Cortex of kidney (tissue), 1 donor: ENCODE measurements around the gene CHRD.

ENCODE experiments used
- DNase-seq: peaks from one replicate; lab custom pipeline; 2025; lab: John Stamatoyannopoulos, UW

Gene CHRD

GRCh38 chr3:184382326-184383032 is 2.6 kb downstream of the CHRD start:
- DNase-seq, result no peak

- DNase-seq, result no peak
Measured at GRCh38 chr3:184383033-184383740, 3.3 kb downstream of the CHRD start.

- no peak for DNase-seq
Measured at GRCh38 chr3:184384342-184384741, 4.5 kb downstream of the CHRD start.

- DNase-seq, result no peak
Measured at GRCh38 chr3:184384856-184385422, 5.1 kb downstream of the CHRD start.

GRCh38 chr3:184386047-184386806 is 6.4 kb downstream of the CHRD start:
- no peak for DNase-seq

GRCh38 chr3:184387174-184387714 is 7.4 kb downstream of the CHRD start:
- DNase-seq, result no peak

- no peak for DNase-seq
Measured at GRCh38 chr3:184388164-184388935, 8.5 kb downstream of the CHRD start.

GRCh38 chr3:184388936-184389230 is 9.0 kb downstream of the CHRD start:
- DNase-seq, result no peak

- DNase-seq, result no peak
Measured at GRCh38 chr3:184389384-184389783, 9.5 kb downstream of the CHRD start.

- no peak for DNase-seq
Measured at GRCh38 chr3:184389935-184390528, 10.2 kb downstream of the CHRD start.

GRCh38 chr3:184391266-184391665 is 11.4 kb downstream of the CHRD start:
- no peak for DNase-seq

- DNase-seq, result no peak
Measured at GRCh38 chr3:184395320-184395660, 15.4 kb downstream of the CHRD start.

- no peak for DNase-seq
Measured at GRCh38 chr3:184399410-184399809, 19.6 kb downstream of the CHRD start.

GRCh38 chr3:184405075-184406030 is 25.5 kb downstream of the CHRD start:
- DNase-seq, result no peak

GRCh38 chr3:184409331-184409926 is 29.6 kb downstream of the CHRD start:
- no peak for DNase-seq

GRCh38 chr3:184409946-184410500 is 30.2 kb downstream of the CHRD start:
- no peak for DNase-seq

- DNase-seq, result no peak
Measured at GRCh38 chr3:184414418-184415202, 34.8 kb downstream of the CHRD start.

GRCh38 chr3:184415203-184415490 is 35.3 kb downstream of the CHRD start:
- no peak for DNase-seq
